Fibroblast of lung (primary cell): ENCODE data around the gene COL7A1. TPM values are rescaled to one million over a fixed set of nuclear protein-coding genes. Genes with fewer than 3 reads are reported as not detected.

Source experiments
- DNase-seq, 2 donors: peaks; one replicate each; pipeline versions ENCODE4 v3.0.0 to v3.0.0-alpha.2; 2010; ENCODE audit warnings: low read depth in 2 of 2
- H2AFZ ChIP-seq: 2 replicates; pipeline ENCODE4 v1.5.1; 2012; ENCODE audit warnings: low read length, control low read depth, inconsistent platforms
- H3K27ac ChIP-seq: 2 replicates; pipeline ENCODE4 v1.5.1; 2011; ENCODE audit warnings: low read length, control low read depth; ENCODE audit not compliant: insufficient read depth
- H3K27me3 ChIP-seq: 2 replicates; pipeline ENCODE4 v1.5.1; 2011; ENCODE audit warnings: mild to moderate bottlenecking, low read length; ENCODE audit not compliant: control insufficient read depth, insufficient read depth
- H3K36me3 ChIP-seq: 2 replicates; pipeline ENCODE4 v1.5.1; 2011; ENCODE audit warnings: low read length; ENCODE audit not compliant: control insufficient read depth, insufficient read depth
- H3K4me1 ChIP-seq: 2 replicates; pipeline ENCODE4 v1.5.1; 2011; ENCODE audit warnings: low read length; ENCODE audit not compliant: control insufficient read depth, insufficient read depth; ENCODE audit errors: extremely low read depth
- H3K4me2 ChIP-seq: 2 replicates; pipeline ENCODE4 v1.5.1; 2011; ENCODE audit warnings: low read length, control low read depth; ENCODE audit not compliant: insufficient read depth; ENCODE audit errors: extremely low read depth
- H3K4me3 ChIP-seq, 4 experiments: fragments of 200-600 bp in 1 of 4; sonication (generic) in 1 of 4; replicated peaks in 1 of 4; 2 replicates each; pipeline ENCODE4 v1.5.1; 2011 to 2016; ENCODE audit warnings: low read length in 4 of 4, low read depth in 3 of 4, mild to moderate bottlenecking in 3 of 4, control low read depth in 2 of 4, inconsistent platforms in 1 of 4, mixed read lengths in 1 of 4; ENCODE audit not compliant: insufficient read depth in 1 of 4; ENCODE audit errors: control extremely low read depth in 1 of 4
- H3K79me2 ChIP-seq: 2 replicates; pipeline ENCODE4 v1.5.1; 2012; ENCODE audit warnings: mild to moderate bottlenecking, low read length, inconsistent platforms; ENCODE audit not compliant: control insufficient read depth, insufficient read depth
- H3K9ac ChIP-seq: 2 replicates; pipeline ENCODE4 v1.5.1; 2011; ENCODE audit warnings: mild to moderate bottlenecking, low read length, control low read depth; ENCODE audit not compliant: insufficient read depth
- H3K9me3 ChIP-seq: 2 replicates; pipeline ENCODE4 v1.5.1; 2012; ENCODE audit warnings: low read depth, low read length; ENCODE audit not compliant: control insufficient read depth, insufficient read depth
- H4K20me1 ChIP-seq: 2 replicates; pipeline ENCODE4 v1.5.1; 2011; ENCODE audit warnings: low read length; ENCODE audit not compliant: control insufficient read depth, insufficient read depth; ENCODE audit errors: extremely low read depth
- EZH2 ChIP-seq: IDR thresholded peaks from 2 replicates; pipeline ENCODE4 v1.5.1; 2012; ENCODE audit warnings: low read length, control low read depth, mild to moderate bottlenecking; ENCODE audit errors: missing control alignments
- polyA plus RNA-seq, 2 donors: library from polyadenylated mRNA; depleted of rRNA in 1 of 2; stranded (reverse) in 1 of 2; unstranded in 1 of 2; fragments of >200 nt; gene quantifications; 2 replicates each; pipeline ENCODE4 v1.2.1, GENCODE V29; 2011 to 2012; ENCODE audit warnings: missing spikeins in 1 of 2
- total RNA-seq: library from RNA; depleted of rRNA; stranded (reverse); fragments of >200 nt; gene quantifications from 2 replicates; pipeline ENCODE4 v1.2.1, GENCODE V29; 2014
- TF ChIP-seq, protein P1 (sequence below), 2 donors: IDR thresholded peaks in 1 of 2; conservative IDR thresholded peaks in 1 of 2; 1 replicate in 1 of 2; 2 replicates in 1 of 2; pipeline ENCODE4 v1.5.1; 2011 to 2012; ENCODE audit warnings: low read length in 2 of 2, control low read depth in 1 of 2, inconsistent platforms in 1 of 2, low read depth in 1 of 2, mild to moderate bottlenecking in 1 of 2

COL7A1 gene
- total and polyA plus RNA-seq, 2 donors (not counting 1 experiment from before 2014, with no cell fraction given): 3.4 to 36.7 TPM

DNA sequence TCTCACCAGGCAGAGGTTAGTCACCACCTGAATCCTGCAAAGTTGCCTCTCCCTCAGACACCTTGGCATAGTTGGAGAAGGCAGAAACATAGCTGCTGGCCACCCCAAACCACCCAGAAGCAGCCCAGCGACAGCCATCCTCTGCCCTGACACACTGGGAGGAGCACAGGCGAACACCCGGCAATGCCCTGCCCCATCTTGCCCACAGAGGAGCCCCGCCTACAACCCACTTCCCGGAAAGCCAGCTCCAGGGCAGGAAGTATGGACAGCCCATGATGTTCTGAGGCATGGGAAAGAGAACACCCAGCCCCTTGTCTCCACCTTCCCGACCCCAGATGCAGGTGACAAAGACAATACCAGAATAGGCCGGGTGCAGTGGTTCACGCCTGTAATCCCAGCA is 78.6 kb downstream of the COL7A1 start:
- H3K4me2 ChIP-seq: no peak overlapping the region
- no peaks in the 10 kb centered on the region for H3K9me3 ChIP-seq
- TF ChIP-seq, protein P1, sequence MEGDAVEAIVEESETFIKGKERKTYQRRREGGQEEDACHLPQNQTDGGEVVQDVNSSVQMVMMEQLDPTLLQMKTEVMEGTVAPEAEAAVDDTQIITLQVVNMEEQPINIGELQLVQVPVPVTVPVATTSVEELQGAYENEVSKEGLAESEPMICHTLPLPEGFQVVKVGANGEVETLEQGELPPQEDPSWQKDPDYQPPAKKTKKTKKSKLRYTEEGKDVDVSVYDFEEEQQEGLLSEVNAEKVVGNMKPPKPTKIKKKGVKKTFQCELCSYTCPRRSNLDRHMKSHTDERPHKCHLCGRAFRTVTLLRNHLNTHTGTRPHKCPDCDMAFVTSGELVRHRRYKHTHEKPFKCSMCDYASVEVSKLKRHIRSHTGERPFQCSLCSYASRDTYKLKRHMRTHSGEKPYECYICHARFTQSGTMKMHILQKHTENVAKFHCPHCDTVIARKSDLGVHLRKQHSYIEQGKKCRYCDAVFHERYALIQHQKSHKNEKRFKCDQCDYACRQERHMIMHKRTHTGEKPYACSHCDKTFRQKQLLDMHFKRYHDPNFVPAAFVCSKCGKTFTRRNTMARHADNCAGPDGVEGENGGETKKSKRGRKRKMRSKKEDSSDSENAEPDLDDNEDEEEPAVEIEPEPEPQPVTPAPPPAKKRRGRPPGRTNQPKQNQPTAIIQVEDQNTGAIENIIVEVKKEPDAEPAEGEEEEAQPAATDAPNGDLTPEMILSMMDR (conservative IDR thresholded peaks at IDR 0.05 in 1 of 2, IDR thresholded peaks at IDR 0.05 in 1 of 2; ENCODE audit: low read depth in 1 of 2, low read length in 2 of 2): no peak
- TF ChIP-seq EZH2: no peak
- no peaks in the 10 kb centered on the region for H4K20me1 ChIP-seq
- no peak overlapping the region for H3K27ac ChIP-seq
- H3K4me3 ChIP-seq: no peak overlapping the region
- no peak overlapping the region for H2AFZ ChIP-seq
- no peak for DNase-seq
- no peaks in the 10 kb centered on the region for H3K27me3 ChIP-seq
- H3K79me2 ChIP-seq: no peaks in the 10 kb centered on the region
- H3K36me3 ChIP-seq: no peaks in the 10 kb centered on the region
- no peak overlapping the region for H3K9ac ChIP-seq
- no peaks in the 10 kb centered on the region for H3K4me1 ChIP-seq

DNA sequence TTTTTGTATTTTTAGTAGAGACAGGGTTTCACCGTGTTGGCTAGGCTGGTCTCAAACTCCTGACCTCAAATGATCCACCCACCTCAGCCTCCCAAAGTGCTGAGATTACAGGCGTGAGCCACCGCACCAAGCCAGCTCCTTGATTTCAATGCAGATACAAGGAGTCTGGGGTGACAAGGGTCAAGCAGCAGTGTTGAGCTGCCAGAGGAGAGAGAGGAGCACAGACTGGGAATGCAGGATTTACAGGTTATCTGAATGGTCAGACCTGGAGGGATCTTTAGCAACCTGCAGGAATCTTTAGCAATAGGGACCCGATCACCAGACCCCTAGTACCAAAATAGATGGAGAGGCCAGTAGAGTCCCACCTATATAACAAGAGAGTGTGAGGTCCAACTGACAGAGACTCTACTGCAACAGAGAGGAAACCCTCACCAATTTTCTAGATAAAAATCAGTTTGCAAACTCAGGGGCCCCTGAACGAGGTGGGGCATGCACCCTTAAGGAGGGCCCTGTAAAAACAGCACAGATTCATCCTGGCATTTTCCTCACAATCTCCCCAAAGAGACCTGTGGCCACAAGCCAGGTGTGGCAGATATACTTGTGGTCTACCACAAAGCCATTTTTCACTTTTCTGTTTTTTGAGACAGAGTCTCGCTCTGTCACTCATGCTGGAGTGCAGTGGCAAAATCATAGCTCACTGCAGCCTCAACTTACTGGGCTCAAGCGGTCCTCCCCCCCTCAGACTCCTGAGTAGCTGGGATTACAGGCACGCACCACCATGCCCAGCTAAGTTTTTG is 80.5 kb downstream of the COL7A1 start:
- no peak overlapping the region for H3K9ac ChIP-seq
- H3K4me3 ChIP-seq: no peak overlapping the region
- H3K36me3 ChIP-seq: no peaks in the 10 kb centered on the region
- H3K9me3 ChIP-seq: no peaks in the 10 kb centered on the region
- H3K4me2 ChIP-seq: no peak overlapping the region
- H3K27me3 ChIP-seq: no peaks in the 10 kb centered on the region
- no peaks in the 10 kb centered on the region for H3K79me2 ChIP-seq
- no peak overlapping the region for H2AFZ ChIP-seq
- H3K4me1 ChIP-seq: no peaks in the 10 kb centered on the region
- no peak for TF ChIP-seq EZH2
- TF ChIP-seq, protein P1 (conservative IDR thresholded peaks at IDR 0.05 in 1 of 2, IDR thresholded peaks at IDR 0.05 in 1 of 2; ENCODE audit: low read depth in 1 of 2, low read length in 2 of 2): no peak
- H3K27ac ChIP-seq: no peak overlapping the region
- DNase-seq: no peak
- H4K20me1 ChIP-seq: no peaks in the 10 kb centered on the region

Other genes starting within 250 kb of the COL7A1 start
- gene FBXW12, start 223.1 kb downstream of the COL7A1 start, total RNA-seq: not detected in 2 replicates
- gene FBXW12, start 223.1 kb downstream of the COL7A1 start, polyA plus RNA-seq: 0.05 and 0.06 TPM in 2 replicates
- 37.2 and 44.6 TPM in 2 replicates for gene PLXNB1, start 165.2 kb downstream of the COL7A1 start, total RNA-seq
- gene PLXNB1, start 165.2 kb downstream of the COL7A1 start, polyA plus RNA-seq: 12.8 and 14.3 TPM in 2 replicates
- gene CCDC51, start 155.2 kb downstream of the COL7A1 start, total RNA-seq: 19.3 and 27.2 TPM in 2 replicates
- 11.9 and 14.8 TPM in 2 replicates for gene CCDC51, start 155.2 kb downstream of the COL7A1 start, polyA plus RNA-seq
- 305 and 306 TPM in 2 replicates for gene TMA7, start 155.1 kb downstream of the COL7A1 start, total RNA-seq
- 337 and 356 TPM in 2 replicates for gene TMA7, start 155.1 kb downstream of the COL7A1 start, polyA plus RNA-seq
- gene ATRIP, start 148.6 kb downstream of the COL7A1 start, total RNA-seq: 3.0 and 3.6 TPM in 2 replicates
- gene ATRIP, start 148.6 kb downstream of the COL7A1 start, polyA plus RNA-seq: 5.0 and 7.0 TPM in 2 replicates
- gene SHISA5, start 91.2 kb downstream of the COL7A1 start, total RNA-seq: 92.7 and 136 TPM in 2 replicates
- 139 and 172 TPM in 2 replicates for gene SHISA5, start 91.2 kb downstream of the COL7A1 start, polyA plus RNA-seq
- gene PFKFB4, start 38.5 kb downstream of the COL7A1 start, total RNA-seq: 6.7 and 12.2 TPM in 2 replicates
- 4.9 and 9.3 TPM in 2 replicates for gene PFKFB4, start 38.5 kb downstream of the COL7A1 start, polyA plus RNA-seq
- 0.26 and 0.66 TPM in 2 replicates for gene UCN2, start 31.5 kb downstream of the COL7A1 start, total RNA-seq
- gene UCN2, start 31.5 kb downstream of the COL7A1 start, polyA plus RNA-seq: 0.07 and 0.27 TPM in 2 replicates
- 294 and 366 TPM in 2 replicates for gene UQCRC1, start 14.3 kb upstream of the COL7A1 start, total RNA-seq
- gene UQCRC1, start 14.3 kb upstream of the COL7A1 start, polyA plus RNA-seq: 226 and 289 TPM in 2 replicates
- not detected in 2 replicates for gene TMEM89, start 26.4 kb upstream of the COL7A1 start, total RNA-seq
- gene TMEM89, start 26.4 kb upstream of the COL7A1 start, polyA plus RNA-seq: not detected in 2 replicates
- gene SLC26A6, start 40.1 kb upstream of the COL7A1 start, total RNA-seq: 32.9 and 36.3 TPM in 2 replicates
- gene SLC26A6, start 40.1 kb upstream of the COL7A1 start, polyA plus RNA-seq: 13.3 and 20.9 TPM in 2 replicates
- 0.77 and 2.1 TPM in 2 replicates for gene CELSR3, start 67.6 kb upstream of the COL7A1 start, total RNA-seq
- gene CELSR3, start 67.6 kb upstream of the COL7A1 start, polyA plus RNA-seq: 0.34 and 0.44 TPM in 2 replicates
- gene NCKIPSD, start 90.6 kb upstream of the COL7A1 start, total RNA-seq: 15.4 and 23.3 TPM in 2 replicates
- gene NCKIPSD, start 90.6 kb upstream of the COL7A1 start, polyA plus RNA-seq: 14.6 and 19.6 TPM in 2 replicates
- 40.3 and 53.5 TPM in 2 replicates for gene IP6K2, start 121.9 kb upstream of the COL7A1 start, total RNA-seq
- 58.9 and 64.1 TPM in 2 replicates for gene IP6K2, start 121.9 kb upstream of the COL7A1 start, polyA plus RNA-seq